ENCODE data around the gene HTR7.

The HTR7 gene

GRCh38 chr10:90751107-90751997 lies 106.5 kb downstream of the HTR7 start:
- H3K9ac ChIP-seq = no peak overlapping the region
- no peaks in the 10 kb centered on the region for H3K27me3 ChIP-seq
- H3K4me3 ChIP-seq = no peak overlapping the region
- H3K4me1 ChIP-seq = peaks cover 42% of the 10 kb centered on the region
- H3K9me3 ChIP-seq = no peaks in the 10 kb centered on the region
- H3K4me2 ChIP-seq = peak overlapping the region; percentile 32; the same call in 1 of the 2 replicates
- no peaks in the 10 kb centered on the region for H4K20me1 ChIP-seq
- H3K36me3 ChIP-seq = no peaks in the 10 kb centered on the region
- H3K27ac ChIP-seq = no peak overlapping the region
- TF ChIP-seq Cebpa-rat (IDR thresholded peaks at IDR 0.05) = no peak

DNA sequence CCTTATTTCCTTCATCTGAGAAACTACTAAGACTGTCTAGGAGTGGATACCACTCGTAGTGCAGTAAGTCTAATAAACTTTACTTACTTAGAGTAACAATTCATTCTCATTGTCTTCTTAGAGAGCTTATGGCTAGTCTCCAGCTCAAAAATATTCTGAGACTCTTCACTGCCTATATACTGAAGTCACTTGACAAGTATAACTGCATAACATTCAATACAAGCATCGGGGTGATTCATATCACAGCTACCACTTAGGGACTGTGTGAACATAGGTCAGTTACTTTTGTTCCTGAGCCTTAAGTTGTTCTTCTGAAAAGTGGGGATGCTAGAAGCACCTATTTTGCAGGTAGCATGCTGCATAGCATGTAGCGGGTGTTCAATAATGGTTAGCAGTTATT lies 111.0 kb downstream of the HTR7 start:
- H4K20me1 ChIP-seq = no peaks in the 10 kb centered on the region

DNA sequence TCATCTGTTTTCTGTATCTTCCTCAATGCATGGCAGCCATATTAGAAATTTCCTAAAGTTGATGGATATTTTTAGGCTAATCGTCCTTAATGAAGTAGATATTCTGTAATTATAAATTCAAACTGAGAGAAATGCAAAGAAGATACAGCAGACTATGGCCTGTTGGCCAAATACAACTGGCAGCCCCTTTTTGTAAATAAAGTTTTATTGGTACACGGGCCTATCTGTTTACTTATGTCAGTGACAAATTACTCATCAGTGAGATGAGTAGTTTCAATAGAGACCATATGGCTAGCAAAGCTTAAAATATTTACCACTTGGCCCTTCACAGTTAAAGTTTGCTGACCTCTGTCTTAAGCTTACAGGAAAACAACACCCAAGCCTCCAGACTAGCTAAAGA lies 112.3 kb downstream of the HTR7 start:
- H3K27me3 ChIP-seq = no peaks in the 10 kb centered on the region
- no peak for TF ChIP-seq Cebpa-rat (IDR thresholded peaks at IDR 0.05)
- H3K4me3 ChIP-seq = no peak overlapping the region
- no peaks in the 10 kb centered on the region for H3K36me3 ChIP-seq
- peaks cover 42% of the 10 kb centered on the region for H3K4me1 ChIP-seq
- no peaks in the 10 kb centered on the region for H4K20me1 ChIP-seq
- no peak overlapping the region for H3K4me2 ChIP-seq
- no peaks in the 10 kb centered on the region for H3K9me3 ChIP-seq
- no peak overlapping the region for H3K27ac ChIP-seq
- no peak overlapping the region for H3K9ac ChIP-seq

More for the DNA sequence above, 111.0 kb downstream of the HTR7 start:
- Histone ChIP-seq H3K27me3 (no peaks in the 10 kb centered on the region), H3K4me2 (peak overlapping the region; percentile 22; the same call in 1 of the 2 replicates), H3K27ac (no peak overlapping the region), H3K9me3 (no peaks in the 10 kb centered on the region), H3K9ac (no peak overlapping the region), H3K36me3 (no peaks in the 10 kb centered on the region), H3K4me1 (peaks cover 50% of the 10 kb centered on the region), H3K4me3 (no peak overlapping the region)
- no peak for TF ChIP-seq Cebpa-rat (IDR thresholded peaks at IDR 0.05)

- Histone ChIP-seq H3K9ac (no peak overlapping the region), H3K27me3 (no peaks in the 10 kb centered on the region), H3K36me3 (no peaks in the 10 kb centered on the region), H3K4me3 (no peak overlapping the region), H3K27ac (no peak overlapping the region), H3K9me3 (no peaks in the 10 kb centered on the region), H4K20me1 (no peaks in the 10 kb centered on the region), H3K4me1 (peaks cover 20% of the 10 kb centered on the region), H3K4me2 (no peak overlapping the region)
- no peak for TF ChIP-seq Cebpa-rat (IDR thresholded peaks at IDR 0.05)
Measured at GRCh38 chr10:90743291-90743690, 114.5 kb downstream of the HTR7 start.

GRCh38 chr10:90741926-90742565 lies 115.8 kb downstream of the HTR7 start:
- no peak for TF ChIP-seq Cebpa-rat (IDR thresholded peaks at IDR 0.05)
- H3K4me1 ChIP-seq = peaks cover 11% of the 10 kb centered on the region; the same call in 1 of the 2 replicates
- H3K4me3 ChIP-seq = no peak overlapping the region
- no peaks in the 10 kb centered on the region for H3K27me3 ChIP-seq
- no peaks in the 10 kb centered on the region for H3K9me3 ChIP-seq
- H3K27ac ChIP-seq = no peak overlapping the region
- no peak overlapping the region for H3K9ac ChIP-seq
- no peaks in the 10 kb centered on the region for H4K20me1 ChIP-seq
- H3K36me3 ChIP-seq = no peaks in the 10 kb centered on the region
- H3K4me2 ChIP-seq = no peak overlapping the region

DNA sequence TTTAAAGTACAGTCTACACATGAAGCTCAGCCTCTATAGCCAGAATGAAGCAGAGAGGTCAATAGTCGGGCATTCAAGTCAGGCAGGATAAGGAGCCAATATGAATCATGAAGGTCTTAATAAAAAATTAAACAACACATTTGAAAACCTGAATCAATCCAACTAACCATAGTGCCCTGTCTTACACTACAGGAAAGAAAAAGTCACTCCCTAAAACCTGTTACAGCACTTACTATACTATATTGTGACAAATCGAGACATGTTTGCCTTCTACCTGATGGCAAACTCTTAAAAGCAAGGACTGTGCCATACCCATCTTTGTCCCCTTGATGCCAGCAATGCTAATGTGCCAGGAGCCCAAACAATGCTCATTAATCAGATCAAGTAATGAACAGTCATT lies 117.6 kb downstream of the HTR7 start:
- H3K4me3 ChIP-seq = no peak overlapping the region
- no peak overlapping the region for H3K27ac ChIP-seq
- no peaks in the 10 kb centered on the region for H4K20me1 ChIP-seq
- no peaks in the 10 kb centered on the region for H3K27me3 ChIP-seq
- no peak overlapping the region for H3K4me2 ChIP-seq
- TF ChIP-seq Cebpa-rat (IDR thresholded peaks at IDR 0.05) = no peak
- H3K4me1 ChIP-seq = no peaks in the 10 kb centered on the region
- H3K9me3 ChIP-seq = no peaks in the 10 kb centered on the region
- no peaks in the 10 kb centered on the region for H3K36me3 ChIP-seq
- H3K9ac ChIP-seq = no peak overlapping the region

GRCh38 chr10:90738885-90739284 lies 119.0 kb downstream of the HTR7 start:
- Histone ChIP-seq H3K27me3 (no peaks in the 10 kb centered on the region), H3K9me3 (no peaks in the 10 kb centered on the region), H3K4me2 (no peak overlapping the region), H3K4me1 (no peaks in the 10 kb centered on the region), H3K27ac (no peak overlapping the region), H3K36me3 (no peaks in the 10 kb centered on the region), H4K20me1 (no peaks in the 10 kb centered on the region), H3K4me3 (no peak overlapping the region), H3K9ac (no peak overlapping the region)
- no peak for TF ChIP-seq Cebpa-rat (IDR thresholded peaks at IDR 0.05)

GRCh38 chr10:90734415-90734814 lies 123.4 kb downstream of the HTR7 start:
- Histone ChIP-seq H3K4me3 (no peak overlapping the region), H3K4me2 (no peak overlapping the region), H3K27ac (no peak overlapping the region), H3K27me3 (no peaks in the 10 kb centered on the region), H3K36me3 (no peaks in the 10 kb centered on the region), H3K9me3 (no peaks in the 10 kb centered on the region), H4K20me1 (no peaks in the 10 kb centered on the region), H3K9ac (no peak overlapping the region), H3K4me1 (no peaks in the 10 kb centered on the region)
- TF ChIP-seq Cebpa-rat (IDR thresholded peaks at IDR 0.05) = no peak

DNA sequence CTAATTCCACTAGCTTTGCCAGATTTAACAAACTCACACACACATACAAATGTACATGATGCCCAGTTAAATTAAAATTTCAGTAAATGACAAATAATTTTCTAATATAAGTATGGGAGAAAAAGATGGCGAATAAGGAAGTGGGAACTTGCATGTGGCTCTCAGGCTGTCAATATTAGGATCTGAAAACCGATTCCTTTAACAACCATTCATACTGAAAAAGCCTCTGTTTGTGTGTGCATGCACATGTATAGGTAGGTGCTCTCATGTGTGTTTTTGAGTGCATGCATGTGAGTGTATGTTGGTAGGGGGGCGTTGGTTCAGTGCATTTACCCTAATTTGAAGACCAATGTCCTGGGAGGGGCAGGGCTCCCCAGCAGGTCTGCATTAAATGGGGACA lies 125.3 kb downstream of the HTR7 start:
- Histone ChIP-seq H3K4me3 (no peak overlapping the region), H3K27ac (no peak overlapping the region), H3K4me2 (no peak overlapping the region), H3K9ac (no peak overlapping the region), H4K20me1 (no peaks in the 10 kb centered on the region), H3K27me3 (no peaks in the 10 kb centered on the region), H3K9me3 (no peaks in the 10 kb centered on the region), H3K4me1 (peaks cover 10% of the 10 kb centered on the region; the same call in 1 of the 2 replicates), H3K36me3 (no peaks in the 10 kb centered on the region)
- no peak for TF ChIP-seq Cebpa-rat (IDR thresholded peaks at IDR 0.05)

DNA sequence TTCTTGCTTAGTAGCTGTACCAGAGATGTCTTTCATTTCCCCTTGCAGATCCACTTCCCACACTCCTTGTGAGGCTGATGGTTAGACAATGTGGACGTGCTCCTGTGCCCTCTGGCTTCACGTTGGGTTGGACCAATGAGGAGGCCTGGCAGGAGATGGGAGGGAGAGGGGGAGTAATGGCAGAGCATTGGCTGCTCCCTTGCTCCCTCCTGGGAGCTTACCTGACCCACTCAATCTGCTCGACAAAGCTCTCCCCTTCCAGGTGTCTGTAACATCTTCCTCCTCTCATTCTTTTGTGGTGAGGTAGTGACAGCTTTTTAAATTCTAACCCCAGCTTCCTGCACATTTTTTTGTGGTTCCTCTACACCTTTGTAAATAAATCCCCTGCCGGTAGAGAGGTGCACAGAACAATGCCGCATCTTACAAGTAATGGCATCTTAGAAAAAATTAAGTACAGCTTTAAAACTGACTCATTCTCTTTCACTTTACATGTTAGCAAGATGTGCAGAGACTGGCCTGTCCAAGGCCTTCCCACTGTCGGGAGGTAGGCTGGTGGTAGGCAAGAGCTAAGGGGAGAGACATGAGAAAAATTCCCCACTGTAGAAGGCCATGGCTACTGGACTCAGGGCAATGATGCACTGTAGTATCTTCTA lies 134.3 kb downstream of the HTR7 start:
- no peak overlapping the region for H3K9ac ChIP-seq
- H3K9me3 ChIP-seq = no peaks in the 10 kb centered on the region
- H3K4me3 ChIP-seq = no peak overlapping the region
- H3K27ac ChIP-seq = peak overlapping the region; percentile 29; the same call in 1 of the 2 replicates
- H3K36me3 ChIP-seq = no peaks in the 10 kb centered on the region
- peaks cover 32% of the 10 kb centered on the region for H3K4me1 ChIP-seq
- no peaks in the 10 kb centered on the region for H3K27me3 ChIP-seq
- H3K4me2 ChIP-seq = peak overlapping the region; percentile 62
- no peak for TF ChIP-seq Cebpa-rat (IDR thresholded peaks at IDR 0.05)
- no peaks in the 10 kb centered on the region for H4K20me1 ChIP-seq

All from BLaER1 (cell line).